Activated T-helper 2 cell treated with anti-CD3 and anti-CD28 coated beads, Interferon-gamma antibody, Interleukin-2, Interleukin-4, amounts not matched to agents 10 μg/mL and 5 μg/mL and 100 μg/mL, durations not matched to agents 14 hours and 24 hours and 36 hours (primary cell): ENCODE data around the gene SPAG16. TPM values are rescaled to one million over a fixed set of nuclear protein-coding genes. Genes with fewer than 3 reads are reported as not detected.
"Not testable (repeated sequence)": the region's sequence is repeated elsewhere in the genome, so short reads cannot be mapped to it uniquely, and the experiment has no call there.

Source experiments
- DNase-seq: peaks from one replicate; pipeline ENCODE4 v3.0.0; 2021; ENCODE audit warnings: low spot score
- H3K27ac Mint-ChIP-seq: one replicate; pipeline ENCODE4 v1.8.0; 2021; ENCODE audit warnings: mixed read lengths
- H3K27me3 Mint-ChIP-seq: one replicate; pipeline ENCODE4 v1.8.0; 2021; ENCODE audit warnings: low read depth, mixed read lengths
- H3K36me3 Mint-ChIP-seq: one replicate; pipeline ENCODE4 v1.8.0; 2021; ENCODE audit warnings: low read depth, mixed read lengths
- H3K4me1 Mint-ChIP-seq: one replicate; pipeline ENCODE4 v1.8.0; 2021; ENCODE audit warnings: low read depth, mixed read lengths
- H3K4me3 Mint-ChIP-seq: one replicate; pipeline ENCODE4 v1.8.0; 2021; ENCODE audit warnings: low read depth, mild to moderate bottlenecking, moderate library complexity, mixed read lengths
- H3K9me3 Mint-ChIP-seq: one replicate; pipeline ENCODE4 v1.8.0; 2021; ENCODE audit warnings: mixed read lengths
- intact Hi-C: fragments of 100-400 bp; cut with micrococcal nuclease; formaldehyde crosslinking; loops from one replicate; pipeline ENCODE4 v1.15.1; 2023
- total RNA-seq: library from RNA; stranded (reverse); gene quantifications from 2 replicates; pipeline ENCODE4 v1.2.3, GENCODE V29; 2022

The SPAG16 gene
- total RNA-seq, 1 donor from 2014 or later, result 7.5 TPM

GRCh38 chr2:213248637-213249036 lies 35.6 kb upstream of the SPAG16 start:
- intact Hi-C loops, result loop anchor here (5.0 to 10.0 kb wide), 2 partner anchors 386 to 474 kb away; no protein-coding TSS in a partner anchor
- Mint-ChIP-seq H3K36me3 (no peaks in the 10 kb centered on the region), H3K4me1 (peaks cover 7% of the 10 kb centered on the region), H3K27me3 (peaks cover 21% of the 10 kb centered on the region), H3K27ac (no peak overlapping the region), H3K9me3 (no peaks in the 10 kb centered on the region), H3K4me3 (no peak overlapping the region)
- DNase-seq, result no peak

DNA sequence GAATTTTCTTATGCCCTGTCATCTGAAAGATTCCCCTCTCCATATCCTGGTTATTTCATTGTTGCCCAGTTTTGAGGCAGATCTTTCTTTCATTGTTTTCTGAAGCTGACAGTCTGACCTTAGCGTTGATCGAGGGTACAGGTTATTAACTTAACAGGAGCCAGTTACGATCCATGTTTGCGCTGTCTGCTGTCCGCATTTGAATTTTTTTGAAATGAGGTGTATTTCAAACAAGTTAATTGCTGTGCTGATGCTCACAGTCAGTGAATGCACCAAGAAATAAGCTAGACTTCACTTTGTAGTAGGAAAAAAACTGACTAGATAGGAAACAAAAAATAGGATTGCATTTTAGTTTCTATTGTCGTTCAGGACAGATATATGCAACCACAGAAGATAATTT lies 34.8 kb upstream of the SPAG16 start:
- Mint-ChIP-seq H3K27ac (no peak overlapping the region), H3K4me1 (peaks cover 7% of the 10 kb centered on the region), H3K27me3 (peaks cover 25% of the 10 kb centered on the region), H3K9me3 (no peaks in the 10 kb centered on the region), H3K36me3 (no peaks in the 10 kb centered on the region), H3K4me3 (no peak overlapping the region)
- intact Hi-C loops, result loop anchor here (5.0 to 10.0 kb wide), 2 partner anchors 387 to 475 kb away; no protein-coding TSS in a partner anchor
- no peak for DNase-seq

DNA sequence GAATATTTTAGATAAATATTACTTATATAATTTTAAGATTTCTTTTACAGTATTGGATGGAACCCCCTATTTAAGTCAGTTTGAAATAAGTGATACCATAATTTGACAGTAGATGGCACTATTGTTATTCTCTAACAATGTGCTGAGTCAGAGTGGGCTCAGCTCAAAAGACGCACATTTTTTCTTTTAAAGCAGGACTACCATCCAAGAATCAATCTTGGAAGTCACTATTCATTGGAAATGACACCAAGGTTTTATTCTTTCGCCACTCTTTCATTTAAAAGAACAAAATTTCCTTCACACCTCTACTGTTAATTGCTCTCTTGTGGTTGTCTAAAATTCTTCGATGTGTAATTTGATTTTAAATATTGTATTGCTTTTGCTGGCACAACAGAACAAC lies 32.6 kb upstream of the SPAG16 start:
- H3K27me3 Mint-ChIP-seq, result peaks cover 23% of the 10 kb centered on the region
- H3K4me1 Mint-ChIP-seq, result peaks cover 7% of the 10 kb centered on the region
- no peak overlapping the region for H3K4me3 Mint-ChIP-seq
- no peaks in the 10 kb centered on the region for H3K9me3 Mint-ChIP-seq
- DNase-seq, result no peak
- no peaks in the 10 kb centered on the region for H3K36me3 Mint-ChIP-seq
- intact Hi-C loops, result loop anchor here (2.0 kb wide), 2 partner anchors 31 to 683 kb away; no protein-coding TSS in a partner anchor
- H3K27ac Mint-ChIP-seq, result no peak overlapping the region

DNA sequence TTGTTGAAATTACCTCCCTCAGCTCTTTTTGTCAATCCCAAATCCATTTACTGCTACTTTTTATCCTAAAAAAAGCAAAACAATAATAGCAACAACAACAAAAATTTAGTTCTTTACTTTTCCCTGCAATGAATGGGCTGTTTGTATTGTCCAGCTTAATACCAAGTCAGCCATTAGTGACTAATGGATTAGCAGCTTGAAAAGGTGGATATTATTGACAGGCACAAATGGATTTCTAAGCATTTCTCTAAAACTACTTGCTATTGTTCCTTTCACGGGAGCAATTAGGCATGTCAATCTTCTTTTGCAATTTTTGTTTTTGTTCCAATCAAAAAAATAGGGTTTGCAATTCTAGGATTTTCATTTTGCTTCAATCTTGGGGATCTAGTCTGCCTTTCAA lies 32.1 kb upstream of the SPAG16 start:
- Mint-ChIP-seq H3K4me3 (no peak overlapping the region), H3K36me3 (no peaks in the 10 kb centered on the region)
- intact Hi-C loops, result loop anchor here (2.0 kb wide), 1 partner anchor 31 kb away; no protein-coding TSS in a partner anchor

GRCh38 chr2:213253162-213253561 lies 31.1 kb upstream of the SPAG16 start:
- Mint-ChIP-seq H3K4me3 (no peak overlapping the region), H3K36me3 (no peaks in the 10 kb centered on the region), H3K4me1 (peaks cover 7% of the 10 kb centered on the region), H3K27ac (no peak overlapping the region), H3K9me3 (no peaks in the 10 kb centered on the region), H3K27me3 (peaks cover 23% of the 10 kb centered on the region)
- DNase-seq, result no peak
- intact Hi-C loops, result loop anchor here (2.0 kb wide), 1 partner anchor 30 kb away; no protein-coding TSS in a partner anchor

More for the DNA sequence above, 32.1 kb upstream of the SPAG16 start:
- Mint-ChIP-seq H3K9me3 (no peaks in the 10 kb centered on the region), H3K4me1 (peaks cover 7% of the 10 kb centered on the region), H3K27ac (no peak overlapping the region), H3K27me3 (peaks cover 23% of the 10 kb centered on the region)
- no peak for DNase-seq

GRCh38 chr2:213259266-213259665 lies 25.0 kb upstream of the SPAG16 start:
- no peak overlapping the region for H3K4me3 Mint-ChIP-seq
- peaks cover 1% of the 10 kb centered on the region for H3K27me3 Mint-ChIP-seq
- intact Hi-C loops, result no loop called here
- H3K36me3 Mint-ChIP-seq, result no peaks in the 10 kb centered on the region
- no peaks in the 10 kb centered on the region for H3K4me1 Mint-ChIP-seq
- no peaks in the 10 kb centered on the region for H3K9me3 Mint-ChIP-seq
- H3K27ac Mint-ChIP-seq, result no peak overlapping the region
- no peak for DNase-seq

- no peaks in the 10 kb centered on the region for H3K4me1 Mint-ChIP-seq
- DNase-seq, result no peak
- intact Hi-C loops, result no loop called here
- no peak overlapping the region for H3K4me3 Mint-ChIP-seq
- no peak overlapping the region for H3K27ac Mint-ChIP-seq
- no peaks in the 10 kb centered on the region for H3K27me3 Mint-ChIP-seq
- no peaks in the 10 kb centered on the region for H3K36me3 Mint-ChIP-seq
- no peaks in the 10 kb centered on the region for H3K9me3 Mint-ChIP-seq
Measured at GRCh38 chr2:213261237-213261636, 23.0 kb upstream of the SPAG16 start.

DNA sequence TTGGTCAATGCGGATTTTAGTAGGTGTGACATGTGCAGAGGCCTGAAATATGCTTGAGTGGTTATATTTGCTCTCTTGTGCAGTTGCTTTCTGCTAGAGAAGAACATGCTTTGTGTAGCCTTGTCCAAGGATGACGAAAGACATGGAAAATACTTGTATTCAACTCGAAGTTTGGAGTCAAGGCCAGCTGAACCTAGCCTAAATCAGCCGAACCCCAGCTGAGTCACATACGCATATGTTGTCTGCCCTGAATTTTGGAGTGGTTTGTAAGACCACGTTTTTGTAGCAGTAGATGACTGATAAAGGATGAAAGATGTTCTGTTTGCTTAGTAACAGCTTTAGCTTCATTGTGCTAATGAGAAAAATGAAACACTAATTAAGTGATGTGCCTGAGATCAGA lies 22.5 kb upstream of the SPAG16 start:
- H3K27me3 Mint-ChIP-seq, result no peaks in the 10 kb centered on the region
- no peak overlapping the region for H3K4me3 Mint-ChIP-seq
- no peaks in the 10 kb centered on the region for H3K4me1 Mint-ChIP-seq
- no peak overlapping the region for H3K27ac Mint-ChIP-seq
- H3K36me3 Mint-ChIP-seq, result no peaks in the 10 kb centered on the region
- DNase-seq, result no peak
- intact Hi-C loops, result no loop called here
- no peaks in the 10 kb centered on the region for H3K9me3 Mint-ChIP-seq

- H3K27ac Mint-ChIP-seq, result no peak overlapping the region
- no peaks in the 10 kb centered on the region for H3K36me3 Mint-ChIP-seq
- no peaks in the 10 kb centered on the region for H3K4me1 Mint-ChIP-seq
- no peak for DNase-seq
- no peaks in the 10 kb centered on the region for H3K9me3 Mint-ChIP-seq
- peaks cover 3% of the 10 kb centered on the region for H3K27me3 Mint-ChIP-seq
- no peak overlapping the region for H3K4me3 Mint-ChIP-seq
- intact Hi-C loops, result no loop called here
Measured at GRCh38 chr2:213265679-213266078, 18.6 kb upstream of the SPAG16 start.

DNA sequence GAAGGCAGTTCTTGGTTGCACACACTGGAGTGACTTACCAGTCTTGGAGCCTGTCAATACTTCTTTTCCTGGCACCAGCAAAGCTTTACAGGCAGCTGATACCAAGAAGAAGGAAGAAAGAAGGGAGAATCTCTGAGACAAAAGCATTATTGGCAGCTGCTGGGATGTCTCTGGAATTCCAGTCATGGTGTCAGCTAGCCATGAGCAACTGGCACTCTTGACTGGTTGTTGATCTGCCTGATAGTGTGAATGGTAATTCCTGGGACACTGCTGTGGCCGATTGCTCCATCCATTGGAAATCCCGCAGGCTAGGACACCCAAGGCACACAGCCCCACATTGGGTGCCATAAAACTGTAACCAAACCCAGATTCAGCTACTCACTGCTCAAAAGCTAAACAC lies 17.8 kb upstream of the SPAG16 start:
- no peaks in the 10 kb centered on the region for H3K36me3 Mint-ChIP-seq
- intact Hi-C loops, result no loop called here
- DNase-seq, result no peak
- H3K4me1 Mint-ChIP-seq, result no peaks in the 10 kb centered on the region
- H3K27ac Mint-ChIP-seq, result no peak overlapping the region
- H3K4me3 Mint-ChIP-seq, result no peak overlapping the region
- peaks cover 3% of the 10 kb centered on the region for H3K27me3 Mint-ChIP-seq
- no peaks in the 10 kb centered on the region for H3K9me3 Mint-ChIP-seq

DNA sequence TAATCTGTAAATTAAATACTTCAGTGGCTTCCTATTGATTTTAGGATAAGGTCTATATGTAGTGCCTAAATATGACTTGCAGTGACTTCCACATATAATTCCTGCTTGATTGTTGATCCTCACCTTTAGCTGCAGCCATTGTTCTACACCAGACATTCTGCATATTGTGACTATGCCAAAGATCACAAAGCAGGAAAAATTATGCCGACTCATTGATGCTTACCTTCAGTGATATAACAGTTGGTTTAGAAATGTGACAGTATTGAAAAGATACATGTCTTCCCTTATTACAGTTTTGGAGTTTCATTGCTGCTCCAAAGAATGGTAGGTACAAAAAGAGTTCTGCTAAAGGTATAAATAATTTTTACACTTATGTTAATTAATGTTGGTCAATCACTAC lies 12.3 kb upstream of the SPAG16 start:
- no peaks in the 10 kb centered on the region for H3K9me3 Mint-ChIP-seq
- H3K27ac Mint-ChIP-seq, result no peak overlapping the region
- no peak for DNase-seq
- no peaks in the 10 kb centered on the region for H3K36me3 Mint-ChIP-seq
- peaks cover 14% of the 10 kb centered on the region for H3K27me3 Mint-ChIP-seq
- no peak overlapping the region for H3K4me3 Mint-ChIP-seq
- no peaks in the 10 kb centered on the region for H3K4me1 Mint-ChIP-seq
- intact Hi-C loops, result no loop called here

GRCh38 chr2:213274143-213274542 lies 10.1 kb upstream of the SPAG16 start:
- Mint-ChIP-seq H3K27me3 (peaks cover 13% of the 10 kb centered on the region), H3K36me3 (no peaks in the 10 kb centered on the region), H3K4me1 (peaks cover 2% of the 10 kb centered on the region), H3K9me3 (no peaks in the 10 kb centered on the region), H3K27ac (no peak overlapping the region), H3K4me3 (no peak overlapping the region)
- intact Hi-C loops, result no loop called here
- DNase-seq, result no peak

GRCh38 chr2:213275265-213275664 lies 9.0 kb upstream of the SPAG16 start:
- Mint-ChIP-seq H3K4me3 (no peak overlapping the region), H3K36me3 (no peaks in the 10 kb centered on the region), H3K27ac (no peak overlapping the region), H3K4me1 (peaks cover 7% of the 10 kb centered on the region), H3K27me3 (peaks cover 17% of the 10 kb centered on the region), H3K9me3 (no peaks in the 10 kb centered on the region)
- intact Hi-C loops, result no loop called here
- no peak for DNase-seq

DNA sequence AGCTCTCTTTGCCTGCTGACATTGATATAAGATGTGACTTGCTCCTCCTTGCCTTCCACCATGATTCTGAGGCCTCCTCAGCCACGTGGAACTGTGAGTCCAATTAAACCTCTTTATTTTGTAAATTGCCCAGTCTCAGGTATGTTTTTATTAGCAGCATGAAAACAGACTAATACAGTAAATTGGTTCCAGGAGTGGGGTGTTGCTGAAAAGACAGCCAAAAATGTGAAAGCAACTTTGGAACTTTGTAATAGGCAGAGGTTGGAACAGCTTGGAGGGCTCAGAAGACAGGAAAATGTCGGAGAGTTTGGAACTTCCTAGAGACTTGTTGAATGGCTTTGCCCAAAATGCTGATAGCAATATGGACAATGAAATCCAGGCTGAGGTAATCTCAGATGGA lies 7.1 kb upstream of the SPAG16 start:
- H3K9me3 Mint-ChIP-seq, intact Hi-C loops: not testable (repeated sequence)

More for the DNA sequence above, 7.1 kb upstream of the SPAG16 start:
- not testable (repeated sequence) for H3K4me1 Mint-ChIP-seq, H3K27ac Mint-ChIP-seq, H3K36me3 Mint-ChIP-seq, H3K4me3 Mint-ChIP-seq, DNase-seq
- peaks cover 15% of the 10 kb centered on the region for H3K27me3 Mint-ChIP-seq
